ENCODE measurements around the gene KAT6B.
"Not testable (repeated sequence)": the region's sequence is repeated elsewhere in the genome, so short reads cannot be mapped to it uniquely, and the experiment has no call there.

Gene KAT6B

DNA sequence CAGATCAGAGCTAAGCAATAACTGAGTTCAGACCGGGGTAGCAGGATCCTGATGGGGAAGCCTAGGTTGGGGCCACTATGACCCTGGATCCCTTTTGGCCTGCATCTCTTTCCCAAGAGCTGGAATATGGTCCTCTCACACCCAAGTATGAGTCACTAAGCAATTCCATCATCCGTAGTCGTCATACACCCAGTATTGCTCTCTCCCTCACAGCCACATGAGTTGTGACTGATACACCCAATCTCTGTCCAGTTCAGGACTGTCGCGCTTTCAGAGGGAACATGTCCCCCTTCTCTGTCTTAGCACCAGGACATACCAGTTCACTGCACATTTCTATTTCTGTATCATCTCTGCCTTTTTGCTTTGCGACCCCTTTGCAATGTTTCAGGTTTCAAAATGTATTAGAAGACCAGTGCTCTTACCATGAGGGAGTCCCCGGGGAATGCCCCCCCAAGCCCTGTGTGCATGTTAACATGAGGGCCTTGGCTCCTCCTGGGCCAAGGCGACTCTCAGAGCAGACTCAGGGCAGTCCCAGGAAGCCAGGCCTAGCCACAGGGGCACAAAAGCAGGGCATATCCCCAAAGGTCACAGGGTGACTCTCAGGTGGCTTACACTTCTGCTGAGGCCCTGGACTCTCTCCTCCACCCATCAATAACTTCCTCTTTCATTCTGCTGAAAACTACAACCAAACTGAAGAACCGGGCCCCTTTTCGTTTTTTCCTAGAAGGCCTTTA, 209.7 kb downstream of the KAT6B start:
- DNase-seq: peak in 3 of 42 donors; percentile 2 to 13 (median 7)
- intact Hi-C loops (cut with DNase I): no loop called here

DNA sequence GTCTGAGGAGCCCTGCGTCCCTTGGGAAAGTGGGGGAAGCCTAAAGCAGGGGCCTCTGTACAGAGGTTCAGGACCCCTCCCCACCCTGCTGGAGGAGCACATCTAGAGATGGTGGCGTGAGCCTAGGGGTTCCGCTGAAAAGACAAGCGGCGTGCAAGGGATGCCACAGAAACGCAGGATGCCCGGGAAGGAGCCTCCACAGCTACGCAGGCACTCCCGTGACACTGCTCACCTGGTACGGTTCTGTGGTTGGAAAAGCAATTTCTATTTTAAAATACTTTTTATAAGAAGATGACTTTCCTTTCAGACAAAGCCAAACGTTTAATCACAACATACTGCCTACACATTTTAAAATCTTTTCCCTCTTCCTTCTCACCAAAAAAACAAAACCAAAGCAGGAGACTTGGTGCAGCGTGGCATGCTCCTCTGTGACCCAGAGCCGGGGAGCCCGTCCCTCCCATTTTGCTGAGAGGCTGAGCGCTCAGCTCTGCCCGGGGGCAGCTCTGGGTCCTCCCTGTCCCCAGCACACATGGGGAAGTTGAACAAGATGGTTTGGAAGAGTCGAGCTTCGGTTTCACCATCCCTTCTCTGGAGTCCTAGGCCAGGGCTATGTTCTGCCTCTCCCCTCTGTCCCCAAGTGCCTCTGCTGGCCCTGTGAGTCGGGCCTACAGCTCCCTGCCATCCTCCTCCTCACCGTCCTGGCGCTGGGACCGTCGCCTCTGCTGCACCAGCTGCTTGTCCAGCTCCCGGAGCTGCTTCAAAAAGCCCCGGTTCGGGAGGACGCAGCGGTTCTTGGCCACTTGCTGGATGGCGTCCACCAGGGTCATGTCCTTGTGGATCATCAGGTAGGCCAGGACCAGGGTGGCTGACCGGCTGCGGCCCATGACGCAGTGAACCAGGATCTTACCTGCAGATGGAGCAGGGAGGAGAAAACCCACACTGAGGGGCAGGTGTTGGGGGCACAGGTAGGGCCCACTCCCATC, 211.1 kb downstream of the KAT6B start:
- peak in 39 of 42 donors; percentile 16 to 81 (median 60) for DNase-seq
- intact Hi-C loops (cut with DNase I): no loop called here

DNA sequence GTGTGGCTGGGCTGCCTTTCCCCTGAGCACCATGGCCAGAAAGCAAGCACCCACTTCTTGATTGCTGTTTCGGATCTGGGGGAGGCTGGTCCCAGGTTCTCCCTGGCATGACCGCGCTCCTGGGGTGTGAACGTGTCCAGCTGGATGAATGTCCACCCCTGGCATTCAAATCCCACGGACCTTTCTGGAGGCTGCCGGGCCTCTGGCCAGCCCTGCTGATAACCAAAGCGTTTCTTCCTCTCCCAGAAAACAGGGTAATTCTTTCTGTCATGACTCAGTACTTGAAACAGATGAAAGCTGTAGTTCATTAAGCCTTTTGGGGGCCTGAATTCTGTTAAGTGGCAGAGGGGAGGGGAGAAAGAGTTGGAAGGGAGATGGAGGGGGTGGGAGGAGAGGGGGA, 211.9 kb downstream of the KAT6B start:
- intact Hi-C loops (cut with DNase I): no loop called here

DNA sequence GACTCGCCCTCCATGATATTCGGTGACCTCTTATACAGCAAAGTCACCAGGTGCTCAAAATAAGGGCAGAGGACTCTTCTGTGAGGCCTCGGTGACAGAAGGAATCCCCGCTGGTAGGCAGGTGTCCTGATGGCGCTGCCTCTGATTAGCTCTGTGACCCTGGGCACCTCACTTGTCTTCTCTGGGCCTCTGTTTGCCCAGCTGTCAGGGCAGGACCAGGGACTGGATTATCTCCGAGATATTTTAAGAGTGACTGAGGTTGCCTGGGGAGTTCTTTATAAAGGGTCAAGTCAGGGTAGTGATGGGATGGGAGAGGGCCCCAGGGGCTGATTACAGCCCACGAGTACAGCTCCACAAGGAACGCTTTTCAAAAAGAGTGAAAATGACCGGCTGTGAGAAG, 214.2 kb downstream of the KAT6B start:
- intact Hi-C loops (cut with DNase I): no loop called here

More for the DNA sequence above, 211.9 kb downstream of the KAT6B start:
- DNase-seq: peak in 2 of 42 donors; percentile 11 to 28

DNA sequence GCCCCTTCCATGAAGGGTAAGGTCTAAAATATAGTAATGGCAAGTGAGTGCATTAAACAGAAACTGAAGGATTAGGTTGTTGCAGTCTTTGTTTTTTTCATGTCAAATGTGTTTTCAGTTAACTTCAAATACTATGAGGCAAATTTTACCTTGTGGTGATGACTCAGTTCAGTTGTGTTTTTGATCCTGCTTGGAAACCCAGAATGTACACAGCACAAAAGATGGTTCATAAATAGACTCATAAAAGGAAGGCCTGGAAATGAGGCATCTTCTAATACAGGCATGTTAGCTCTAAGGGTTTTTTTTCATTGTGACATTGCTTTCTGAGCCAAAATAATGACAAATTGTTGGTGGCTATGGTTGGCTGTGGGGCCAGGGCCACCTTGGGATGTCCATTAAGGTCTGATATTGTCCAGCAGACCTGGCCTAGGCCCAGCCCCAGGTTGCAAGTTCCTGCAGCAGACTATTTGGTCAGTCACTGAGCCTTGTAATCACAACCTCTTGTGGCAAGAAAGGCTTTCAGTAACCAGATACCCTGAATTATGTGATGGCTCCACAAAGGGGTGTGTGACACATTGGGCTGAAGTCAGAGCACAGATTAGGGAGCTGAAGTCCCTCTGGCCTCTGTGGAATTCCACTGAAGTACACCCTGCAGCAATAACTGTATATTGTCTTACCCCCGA, 216.0 kb downstream of the KAT6B start:
- intact Hi-C loops (cut with DNase I): no loop called here
- DNase-seq: peak in 1 of 42 donors; percentile 4

More for the DNA sequence above, 214.2 kb downstream of the KAT6B start:
- DNase-seq: peak in 1 of 42 donors; percentile 4

DNA sequence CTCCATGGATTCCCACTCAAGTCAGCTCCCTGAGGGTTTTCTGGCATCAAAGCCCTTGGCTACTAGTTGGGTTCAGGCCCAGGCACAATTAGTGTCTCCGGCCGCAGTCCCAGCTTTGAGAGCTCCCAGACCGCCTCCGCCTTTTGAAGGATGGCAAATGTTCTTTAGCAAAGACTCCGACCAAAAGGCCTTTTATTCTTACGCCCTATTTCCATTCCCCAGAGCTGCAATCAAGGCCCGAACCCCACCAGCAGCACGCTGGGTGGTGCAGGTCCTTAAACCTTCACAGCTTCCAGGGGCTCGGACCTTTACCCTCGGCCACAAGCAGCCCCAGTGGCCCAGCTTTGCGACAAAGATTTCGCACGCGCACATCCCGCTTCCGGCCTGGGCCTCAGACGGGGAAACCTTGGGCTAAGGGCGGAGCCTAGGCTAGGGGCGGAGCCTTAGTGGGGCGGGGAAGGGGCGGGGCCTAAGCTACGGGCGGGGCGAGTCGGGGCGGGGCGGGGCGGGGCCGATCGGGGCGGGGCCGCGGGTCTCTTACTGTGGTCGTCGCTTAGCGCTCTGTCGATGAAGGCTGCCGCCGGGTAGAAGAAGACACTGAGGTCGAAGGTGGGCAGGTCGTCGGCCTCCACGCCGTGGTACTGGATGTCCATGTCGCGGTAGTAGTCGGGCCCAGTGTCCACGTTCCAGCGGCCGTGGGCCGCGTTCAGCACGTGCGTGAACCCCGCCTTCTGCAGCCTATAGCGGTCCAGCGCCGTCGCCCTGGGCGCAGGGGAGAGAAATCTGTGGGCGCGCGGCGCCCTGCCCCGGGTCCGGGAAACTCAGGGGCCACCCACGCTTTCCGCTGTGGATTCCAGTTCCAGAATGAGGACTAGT, 217.1 kb downstream of the KAT6B start:
- DNase-seq: peak in 2 of 42 donors; percentile 10 to 31
- intact Hi-C loops (cut with DNase I): no loop called here

DNA sequence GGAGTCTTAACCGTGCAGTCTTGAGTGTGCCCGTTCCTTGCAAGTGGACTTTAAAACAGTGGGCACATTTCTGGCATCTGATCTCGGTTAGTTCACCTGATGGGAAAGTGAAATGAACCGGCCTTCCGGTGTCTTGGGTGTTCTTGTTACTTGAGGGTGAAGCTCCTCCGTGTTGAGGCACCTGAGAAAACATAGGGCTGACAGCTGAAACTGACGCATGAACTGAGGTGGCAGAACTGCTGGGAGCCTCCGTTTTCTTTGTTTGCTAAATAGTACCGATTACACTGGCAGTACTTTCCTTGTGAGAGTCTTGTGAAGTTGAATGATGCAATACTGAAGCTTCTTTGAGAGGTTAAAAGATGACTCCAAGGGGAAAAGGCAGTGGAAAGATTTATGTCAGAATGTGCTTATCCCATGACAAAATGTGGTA, 222.3 kb downstream of the KAT6B start:
- intact Hi-C loops (cut with DNase I): no loop called here
- peak in 2 of 42 donors; percentile 5 to 29 for DNase-seq

DNA sequence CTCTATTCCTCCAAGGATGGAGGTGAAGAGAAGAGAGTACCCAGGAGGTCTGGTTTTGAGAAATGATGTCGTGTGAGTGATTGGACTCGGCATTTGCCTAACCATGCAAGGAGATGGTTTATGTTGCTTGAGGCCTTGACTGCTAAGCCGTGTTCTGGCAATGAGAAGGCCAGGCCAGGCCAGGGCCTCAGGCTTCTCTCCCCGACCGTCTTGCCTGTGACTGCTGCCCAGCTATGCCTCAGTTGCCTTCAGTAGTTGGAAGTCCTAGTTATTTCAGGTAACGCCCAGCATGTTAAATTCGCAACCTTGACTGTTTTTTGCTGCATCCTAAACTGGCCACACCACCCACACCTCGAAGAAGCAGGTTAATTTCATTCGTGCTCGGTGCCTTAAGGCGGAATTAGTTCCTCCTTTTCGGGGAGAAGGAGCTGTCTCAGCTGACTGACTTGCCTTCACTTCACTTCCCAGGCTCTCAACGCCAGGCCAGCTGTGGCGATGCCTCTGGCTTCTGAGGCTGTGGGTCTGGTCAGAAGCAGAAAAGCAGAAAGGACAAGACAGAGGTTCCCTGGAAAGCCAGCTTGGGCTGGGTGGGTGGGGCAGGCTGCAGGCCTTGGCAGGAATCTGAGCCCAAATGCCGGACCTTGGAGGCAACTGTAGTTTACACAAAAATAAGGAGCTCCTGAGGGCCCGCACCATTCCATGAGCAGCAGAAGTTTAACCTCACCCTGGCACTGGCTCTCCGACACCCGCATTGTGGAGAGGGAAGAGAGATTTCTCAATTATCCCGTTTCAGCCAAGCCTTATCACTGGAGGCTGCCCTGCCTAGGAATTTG, 223.1 kb downstream of the KAT6B start:
- peak in 2 of 42 donors; percentile 7 to 32 for DNase-seq
- intact Hi-C loops (cut with DNase I): no loop called here

DNA sequence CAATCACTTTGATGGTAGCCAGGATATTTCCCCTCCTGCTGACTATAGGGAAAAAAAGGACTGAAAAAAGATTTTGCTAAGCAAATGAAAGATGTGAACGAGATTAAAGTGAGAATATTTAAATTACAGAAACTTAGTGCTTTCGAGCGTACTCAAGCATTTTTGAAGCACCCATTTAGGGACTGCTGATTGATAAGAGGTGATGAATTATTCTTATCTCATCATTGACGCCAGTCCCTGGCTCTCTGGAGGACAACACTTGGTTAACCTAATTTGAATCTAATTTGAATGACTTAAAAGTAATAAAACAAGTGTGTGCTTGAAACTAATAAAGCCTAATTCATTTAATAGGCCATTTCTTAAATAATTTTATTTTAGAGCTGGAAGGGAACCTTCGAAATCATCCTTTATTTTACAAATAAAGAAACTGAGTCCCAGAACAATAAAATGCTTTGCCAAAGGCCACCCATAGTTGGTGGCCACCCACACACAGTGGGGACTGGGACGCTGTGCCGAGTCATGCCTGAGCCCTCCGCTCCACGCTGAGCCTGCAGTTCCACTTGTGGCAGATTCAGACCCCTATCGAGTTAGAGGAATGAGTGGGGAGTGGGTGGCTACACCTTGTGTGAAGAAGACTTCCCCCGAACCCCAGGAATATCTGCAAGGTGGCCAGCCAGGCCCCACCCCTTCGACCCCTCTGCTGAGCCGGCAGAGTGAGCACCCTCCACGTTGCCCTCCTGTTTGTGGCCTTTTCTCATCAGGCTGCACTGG, 223.9 kb downstream of the KAT6B start:
- DNase-seq: peak in 2 of 42 donors; percentile 10 to 34
- intact Hi-C loops (cut with DNase I): no loop called here

DNA sequence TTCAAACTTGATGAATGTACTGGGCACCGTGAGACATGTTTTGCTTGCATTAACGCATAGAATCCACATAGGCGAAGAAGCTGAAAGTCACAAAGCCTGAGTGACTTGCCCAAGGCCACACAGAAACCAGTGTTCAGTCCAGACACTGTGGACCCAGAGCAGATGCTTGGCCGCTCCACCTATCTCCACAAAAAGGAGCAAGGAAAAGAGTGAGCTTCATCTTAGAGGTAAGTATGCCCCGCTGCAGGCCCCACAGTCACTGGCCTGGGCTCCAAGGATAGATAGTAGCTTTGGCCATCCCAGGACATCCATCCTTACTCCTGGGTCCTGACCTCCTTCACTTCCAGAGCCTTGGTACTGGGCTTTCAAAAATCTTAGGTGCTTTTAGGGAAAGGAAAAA, 224.9 kb downstream of the KAT6B start:
- peak in 2 of 42 donors; percentile 9 to 20 for DNase-seq
- intact Hi-C loops (cut with DNase I): no loop called here

DNA sequence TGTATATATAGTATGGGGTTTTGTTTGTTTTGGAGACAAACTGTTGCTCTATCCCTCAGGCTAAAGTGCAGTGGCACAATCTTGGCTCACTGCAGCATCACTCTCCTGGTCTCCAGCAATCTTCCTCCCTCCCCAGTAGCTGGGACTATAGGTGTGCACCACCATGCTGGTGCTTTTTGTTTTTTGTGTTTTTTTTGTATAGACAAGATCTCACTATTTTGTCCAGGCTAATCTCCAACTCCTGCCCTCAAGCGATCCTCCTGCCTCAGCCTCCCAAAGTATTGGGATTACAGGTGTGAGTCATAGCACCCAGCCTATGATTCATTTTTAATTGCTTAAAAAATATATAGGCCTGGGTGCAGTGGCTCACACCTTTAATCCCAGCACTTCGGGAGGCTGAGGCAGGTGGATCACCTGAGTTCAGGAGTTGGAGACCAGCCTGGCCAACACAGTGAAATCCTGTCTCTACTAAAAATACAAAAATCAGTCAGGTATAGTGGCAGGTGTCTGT, 229.6 kb downstream of the KAT6B start:
- DNase-seq; intact Hi-C loops (cut with DNase I): not testable (repeated sequence)

DNA sequence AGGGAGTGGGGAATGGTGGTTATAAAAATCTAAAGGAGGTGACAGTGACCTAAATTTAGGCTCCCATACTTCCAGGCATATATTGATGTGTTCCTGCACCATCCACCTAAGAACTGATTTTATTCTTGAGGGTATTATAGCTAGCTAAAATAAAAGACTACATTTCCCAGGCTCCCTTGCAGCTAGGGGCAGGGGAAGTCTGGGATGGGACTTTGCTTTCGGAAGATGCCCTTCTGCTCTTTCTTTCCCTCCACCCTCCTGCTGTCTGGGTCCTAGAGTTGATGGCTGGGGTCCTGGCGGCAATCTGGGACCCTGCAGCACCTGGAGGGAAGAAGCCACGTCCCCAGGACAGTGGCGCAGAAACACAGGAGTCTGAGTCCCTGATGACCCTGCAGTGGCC, 231.3 kb downstream of the KAT6B start:
- intact Hi-C loops (cut with DNase I): no loop called here
- DNase-seq: no peak

DNA sequence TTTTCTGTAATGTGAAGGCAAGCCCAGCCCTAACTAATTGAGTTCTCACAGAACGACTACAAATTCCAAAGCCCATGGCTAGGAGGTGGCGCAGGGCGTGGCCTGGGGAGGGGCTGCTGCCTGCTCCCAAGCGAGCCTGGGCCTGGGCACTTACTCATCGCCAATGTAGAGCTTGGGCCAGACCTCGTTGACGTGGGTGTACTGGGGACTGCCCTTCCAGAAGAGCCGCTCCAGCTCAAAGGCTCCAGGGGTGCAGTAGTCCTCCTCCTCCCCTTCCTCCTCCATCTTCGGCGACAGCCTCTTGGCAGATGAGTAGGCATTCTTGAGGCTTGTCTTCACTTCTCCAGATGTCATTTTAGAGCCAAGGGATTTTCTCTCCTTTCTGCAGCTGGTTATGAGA, 231.8 kb downstream of the KAT6B start:
- intact Hi-C loops (cut with DNase I): no loop called here
- no peak for DNase-seq

DNA sequence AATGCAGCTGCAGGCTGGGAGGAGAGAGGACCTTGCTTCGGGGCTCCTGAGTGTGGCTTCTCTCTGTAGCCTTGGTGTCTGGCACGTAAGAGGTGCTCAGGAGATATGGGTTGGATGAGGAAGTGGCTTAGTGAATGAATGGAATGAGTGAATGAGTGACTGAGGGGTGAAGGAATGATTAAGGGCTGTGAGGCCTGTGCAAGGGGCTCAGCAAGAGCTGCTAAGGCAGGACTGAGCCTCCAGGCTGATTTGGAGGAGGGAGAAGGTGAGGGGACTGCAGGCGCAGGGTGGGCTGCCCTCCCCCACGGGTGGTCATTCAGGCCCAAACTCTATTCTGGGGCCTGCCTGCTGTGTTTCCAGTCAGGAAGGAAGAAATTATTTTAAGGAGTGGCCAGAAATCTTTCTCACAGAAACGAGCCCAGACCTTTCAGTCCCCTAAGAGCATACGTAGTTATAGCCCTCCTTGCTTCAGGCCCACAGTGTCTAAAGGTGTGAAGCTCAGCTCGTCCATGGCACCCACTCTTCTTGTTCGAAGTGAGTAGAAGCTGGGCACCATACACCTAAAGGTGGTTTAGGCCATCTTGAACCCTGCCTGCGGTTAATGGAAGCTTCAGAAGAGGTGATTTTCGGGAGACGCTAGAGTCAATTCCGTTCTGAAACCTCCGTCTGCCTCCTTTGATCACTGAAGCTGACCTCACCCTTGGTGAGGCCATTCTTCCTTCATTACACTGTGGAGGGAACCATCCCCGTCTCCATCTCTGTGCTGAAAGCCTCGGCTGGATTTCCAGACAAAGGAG, 235.5 kb downstream of the KAT6B start:
- intact Hi-C loops (cut with DNase I): no loop called here
- DNase-seq: no peak

DNA sequence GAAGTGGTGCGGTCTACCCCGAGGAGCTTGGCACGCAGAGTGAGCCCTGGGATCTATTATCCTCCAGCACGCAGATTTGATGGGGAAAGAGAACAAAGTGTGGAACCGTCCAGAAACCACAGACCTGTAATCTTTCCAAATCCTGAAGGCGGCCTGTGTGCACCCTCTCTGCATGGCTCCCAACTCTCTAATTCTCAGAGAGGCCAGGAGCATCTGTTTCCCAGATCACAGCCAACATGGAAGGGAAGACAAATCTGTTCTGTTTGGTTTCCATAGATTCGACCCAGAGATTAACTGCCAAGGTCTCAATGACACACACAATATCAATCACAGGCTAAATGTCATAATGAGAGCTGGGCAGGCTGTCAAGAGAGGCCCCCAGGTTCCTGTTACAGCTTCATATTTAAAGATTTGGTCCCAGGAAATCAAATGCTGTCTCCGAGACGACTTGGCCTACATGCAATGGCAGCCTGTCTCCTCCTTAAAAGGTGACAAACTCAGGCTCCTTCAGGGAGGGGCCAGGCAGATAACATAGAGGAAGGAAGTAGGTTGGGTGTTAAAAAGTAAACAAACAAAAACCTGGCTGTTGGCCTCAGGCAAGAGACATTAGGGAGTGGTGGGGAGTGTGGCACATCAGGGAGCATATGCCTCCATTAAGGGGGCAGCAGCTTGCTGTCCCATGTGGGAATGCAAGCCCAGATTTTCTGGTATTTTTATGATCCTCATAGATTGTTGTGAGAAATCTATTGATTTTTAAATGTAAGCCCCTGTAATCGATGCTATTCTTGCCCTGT, 236.3 kb downstream of the KAT6B start:
- intact Hi-C loops (cut with DNase I): no loop called here
- no peak for DNase-seq

All from head of caudate nucleus (tissue), 42 donors.